ENCODE data around the gene LAPTM4A.

DNA sequence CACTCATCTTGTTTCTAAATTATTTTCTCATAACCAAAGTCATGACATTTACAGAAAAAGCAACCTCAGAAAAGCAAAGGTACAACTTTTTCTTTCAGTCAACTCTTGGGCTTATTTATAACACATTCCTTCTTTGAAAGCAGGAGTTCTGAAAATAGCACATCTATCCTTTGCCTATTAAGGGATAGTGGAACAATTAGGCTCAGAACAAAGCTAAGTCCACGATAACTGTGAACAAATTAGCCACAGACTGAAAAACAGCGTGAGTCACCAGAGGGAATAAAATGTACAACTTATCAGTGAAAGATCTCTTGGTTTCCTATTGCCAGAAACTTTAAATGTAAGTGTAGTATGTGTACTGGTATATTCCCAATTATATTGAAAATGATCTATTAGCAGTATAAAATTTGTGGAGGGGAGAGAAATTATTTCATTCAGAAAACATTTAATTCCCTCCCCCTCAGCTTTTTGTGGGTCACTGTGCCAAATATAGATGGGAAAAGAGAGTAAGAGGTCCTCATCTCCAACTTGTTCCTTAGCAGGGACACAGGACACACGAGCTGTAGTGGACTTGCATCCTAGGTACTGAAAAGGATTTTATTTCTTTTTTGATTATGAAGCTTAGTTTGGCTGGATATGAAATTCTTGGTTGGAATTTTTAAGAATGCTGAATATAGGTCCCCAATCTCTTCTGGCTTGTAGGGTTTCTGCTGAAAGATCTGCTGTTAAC is 23.6 kb downstream of the LAPTM4A start:
- TF ChIP-seq POLR2A (IDR thresholded peaks at IDR 0.05; ENCODE audit: low read depth, low read length), result no peak
- no peak for TF ChIP-seq POLR2AphosphoS5 (IDR thresholded peaks at IDR 0.05; ENCODE audit: low read depth, low read length)
